SK-N-SH treated with all-trans-retinoic acid at 6 μM for 48 hours (cell line): Measurements from ENCODE around the gene SERPINB4.
A peak's percentile ranks its signal among the peaks of the same experiment; 100 is the strongest.

ENCODE experiments used
- ATAC-seq: fragments of 200-7000 bp; cut with Tn5 transposase; 3 replicates; pipeline ENCODE4 v1.9.1; 2020; ENCODE audit warnings: mild to moderate bottlenecking, moderate library complexity
- ARNTL ChIP-seq: fragments of 450-650 bp; formaldehyde crosslinking; IDR thresholded peaks from 2 replicates; pipeline ENCODE4 v1.5.0; 2020; ENCODE audit warnings: low read depth, mild to moderate bottlenecking, moderate library complexity, borderline replicate concordance
- BACH2 ChIP-seq: fragments of 250-450 bp; sonication (Bioruptor Pico); IDR thresholded peaks from 2 replicates; pipeline ENCODE4 v1.9.0; 2021; ENCODE audit warnings: mild to moderate bottlenecking, borderline replicate concordance
- ESRRG ChIP-seq: fragments of 250-450 bp; sonication (Bioruptor Pico); IDR thresholded peaks from 2 replicates; pipeline ENCODE4 v1.6.1; 2021; ENCODE audit warnings: mild to moderate bottlenecking
- GLIS3 ChIP-seq: fragments of 250-450 bp; sonication (Bioruptor Pico); IDR thresholded peaks from 2 replicates; pipeline ENCODE4 v1.5.0; 2020; ENCODE audit warnings: mild to moderate bottlenecking, moderate library complexity
- ISL1 ChIP-seq: fragments of 250-450 bp; sonication (Bioruptor Pico); IDR thresholded peaks from 2 replicates; pipeline ENCODE4 v2.1.2; 2022; ENCODE audit warnings: mild to moderate bottlenecking, moderate library complexity
- OSR1 ChIP-seq: fragments of 250-450 bp; sonication (Bioruptor Pico); IDR thresholded peaks from 2 replicates; pipeline ENCODE4 v1.8.0; 2022; ENCODE audit warnings: moderate library complexity, mild to moderate bottlenecking, inconsistent platforms
- POU6F1 ChIP-seq: fragments of 250-450 bp; sonication (Bioruptor Pico); IDR thresholded peaks from 2 replicates; pipeline ENCODE4 v1.8.0; 2021; ENCODE audit warnings: low read depth, mild to moderate bottlenecking, moderate library complexity, borderline replicate concordance
- RARB ChIP-seq: fragments of 250-450 bp; sonication (Bioruptor Pico); IDR thresholded peaks from 2 replicates; pipeline ENCODE4 v1.8.0; 2021; ENCODE audit warnings: mild to moderate bottlenecking, moderate library complexity
- SNAI2 ChIP-seq: fragments of 250-450 bp; sonication (Bioruptor Pico); IDR thresholded peaks from 2 replicates; pipeline ENCODE4 v1.5.0; 2020; ENCODE audit warnings: mild to moderate bottlenecking, moderate library complexity
- TCF4 ChIP-seq: fragments of 250-450 bp; sonication (Bioruptor Pico); IDR thresholded peaks from 2 replicates; pipeline ENCODE4 v1.8.0; 2021; ENCODE audit warnings: mild to moderate bottlenecking, moderate library complexity, borderline replicate concordance
- TOX ChIP-seq: fragments of 250-450 bp; sonication (Bioruptor Pico); IDR thresholded peaks from 2 replicates; pipeline ENCODE4 v1.8.0; 2021; ENCODE audit warnings: mild to moderate bottlenecking, moderate library complexity, borderline replicate concordance
- TSHZ2 ChIP-seq: fragments of 250-450 bp; sonication (Bioruptor Pico); IDR thresholded peaks from 2 replicates; pipeline ENCODE4 v1.5.0; 2020; ENCODE audit warnings: mild to moderate bottlenecking, moderate library complexity
- ZC3H10 ChIP-seq: fragments of 250-450 bp; sonication (Bioruptor Pico); IDR thresholded peaks from 2 replicates; pipeline ENCODE4 v1.5.1; 2021; ENCODE audit warnings: mild to moderate bottlenecking, moderate library complexity
- ZFP3 ChIP-seq: fragments of 250-450 bp; sonication (Bioruptor Pico); IDR thresholded peaks from 2 replicates; pipeline ENCODE4 v1.5.0; 2020; ENCODE audit warnings: mild to moderate bottlenecking, moderate library complexity
- ZFP30 ChIP-seq: fragments of 450-650 bp; formaldehyde crosslinking; IDR thresholded peaks from 2 replicates; pipeline ENCODE4 v1.5.0; 2022; ENCODE audit warnings: mild to moderate bottlenecking, moderate library complexity
- ZNF565 ChIP-seq: fragments of 450-650 bp; formaldehyde crosslinking; conservative IDR thresholded peaks from 2 replicates; pipeline ENCODE4 v1.5.0; 2020; ENCODE audit warnings: low read depth, mild to moderate bottlenecking, moderate library complexity
- ZNF70 ChIP-seq: fragments of 450-650 bp; formaldehyde crosslinking; IDR thresholded peaks from 2 replicates; pipeline ENCODE4 v1.5.0; 2020; ENCODE audit warnings: mild to moderate bottlenecking, moderate library complexity
- ZNF8 ChIP-seq: fragments of 450-650 bp; formaldehyde crosslinking; IDR thresholded peaks from 2 replicates; pipeline ENCODE4 v1.5.0; 2020; ENCODE audit warnings: mild to moderate bottlenecking, moderate library complexity
- TF ChIP-seq, protein P1 (sequence below): fragments of 250-450 bp; sonication (Bioruptor Pico); IDR thresholded peaks from 2 replicates; pipeline ENCODE4 v1.5.1; 2020; ENCODE audit warnings: low read depth, mild to moderate bottlenecking, moderate library complexity

SERPINB4 gene

DNA sequence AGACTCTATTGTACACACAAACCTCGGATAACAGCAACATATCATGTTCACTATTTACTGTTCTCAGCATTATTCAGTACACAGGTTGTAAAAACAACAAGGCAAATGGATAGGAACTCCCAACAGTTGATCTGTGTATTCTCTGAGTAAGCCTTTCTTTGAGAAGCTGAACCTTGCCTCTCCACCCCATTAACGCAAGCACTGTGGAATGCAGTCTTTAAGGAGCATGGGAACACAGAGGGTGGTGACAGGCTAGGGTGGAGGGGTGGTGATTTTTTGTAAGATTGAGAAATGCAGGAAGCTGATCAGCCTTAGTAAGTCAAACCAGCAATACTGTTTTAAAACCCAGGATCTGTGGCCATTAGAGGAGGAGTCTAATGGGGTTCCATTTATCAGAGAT is 39.1 kb upstream of the SERPINB4 start:
- peak; percentile 45; the same call in 2 of the 3 replicates for ATAC-seq
- TF ChIP-seq, protein P1, sequence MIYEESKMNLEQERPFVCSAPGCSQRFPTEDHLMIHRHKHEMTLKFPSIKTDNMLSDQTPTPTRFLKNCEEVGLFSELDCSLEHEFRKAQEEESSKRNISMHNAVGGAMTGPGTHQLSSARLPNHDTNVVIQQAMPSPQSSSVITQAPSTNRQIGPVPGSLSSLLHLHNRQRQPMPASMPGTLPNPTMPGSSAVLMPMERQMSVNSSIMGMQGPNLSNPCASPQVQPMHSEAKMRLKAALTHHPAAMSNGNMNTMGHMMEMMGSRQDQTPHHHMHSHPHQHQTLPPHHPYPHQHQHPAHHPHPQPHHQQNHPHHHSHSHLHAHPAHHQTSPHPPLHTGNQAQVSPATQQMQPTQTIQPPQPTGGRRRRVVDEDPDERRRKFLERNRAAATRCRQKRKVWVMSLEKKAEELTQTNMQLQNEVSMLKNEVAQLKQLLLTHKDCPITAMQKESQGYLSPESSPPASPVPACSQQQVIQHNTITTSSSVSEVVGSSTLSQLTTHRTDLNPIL (CRISPR knock-in tag) = no peak
- TF ChIP-seq ARNTL (CRISPR knock-in tag) (no peak), ZFP3 (no peak), ZNF565 (CRISPR knock-in tag) (no peak), TSHZ2 (CRISPR knock-in tag) (no peak), GLIS3 (CRISPR knock-in tag) (no peak), TCF4 (CRISPR knock-in tag) (no peak), POU6F1 (no peak), ZNF8 (CRISPR knock-in tag) (no peak), ZC3H10 (CRISPR knock-in tag) (no peak), ISL1 (CRISPR knock-in tag) (no peak), ZFP30 (no peak), RARB (CRISPR knock-in tag) (no peak)

DNA sequence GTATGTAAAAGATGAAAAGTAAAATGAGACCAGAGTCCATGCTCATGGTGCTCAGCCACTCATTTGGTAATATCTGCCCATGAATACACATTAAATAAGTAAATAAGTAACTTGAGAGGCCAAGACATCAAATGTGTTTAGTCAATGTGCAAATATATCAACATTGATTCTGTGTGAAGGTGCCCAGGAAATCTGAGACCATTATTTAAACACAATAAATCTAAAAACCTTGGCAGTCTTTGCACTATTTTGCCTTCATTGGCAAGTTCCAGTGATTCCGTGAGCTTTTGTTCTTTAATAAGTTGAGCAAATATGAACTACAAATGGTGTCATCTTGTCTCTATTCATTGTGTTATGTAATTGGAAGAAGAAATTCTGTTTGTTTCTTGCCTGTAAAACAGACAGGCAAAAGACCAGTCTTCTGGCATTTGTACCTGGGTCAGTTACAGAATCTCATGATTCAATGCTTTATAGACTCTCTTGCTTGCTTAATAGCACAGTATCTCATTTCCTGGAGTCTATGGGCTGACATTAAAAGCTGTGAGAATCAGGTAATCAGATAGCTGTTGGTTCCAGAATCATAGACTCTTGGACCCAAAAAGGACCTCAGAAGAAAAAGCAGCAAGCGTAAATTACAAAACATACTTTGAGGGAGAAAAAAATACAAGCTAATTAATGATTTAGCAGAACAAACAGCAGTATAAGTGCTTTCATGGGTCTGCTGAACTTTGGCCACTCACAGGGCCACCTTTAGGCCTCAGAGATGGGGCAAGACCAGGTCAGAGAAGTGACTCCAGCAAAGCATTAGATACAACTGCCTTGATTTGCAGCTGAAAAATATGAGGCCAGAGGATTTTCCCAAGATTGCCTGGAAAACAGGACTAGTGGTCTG is 37.6 kb upstream of the SERPINB4 start:
- no peak for ATAC-seq
- TF ChIP-seq GLIS3 (CRISPR knock-in tag) (no peak), ZNF565 (CRISPR knock-in tag) (no peak), POU6F1 (no peak), ISL1 (CRISPR knock-in tag) (no peak), ZFP3 (no peak), OSR1 (no peak), ZFP30 (no peak), BACH2 (CRISPR knock-in tag) (no peak), TCF4 (CRISPR knock-in tag) (no peak)

GRCh38 chr18:63679820-63680606 is 36.0 kb upstream of the SERPINB4 start:
- ATAC-seq = no peak
- TF ChIP-seq POU6F1 (no peak), ESRRG (CRISPR knock-in tag) (no peak), BACH2 (CRISPR knock-in tag) (no peak), ZNF8 (CRISPR knock-in tag) (no peak), SNAI2 (CRISPR knock-in tag) (no peak), TCF4 (CRISPR knock-in tag) (no peak), TOX (CRISPR knock-in tag) (no peak), ZFP3 (no peak), ZNF70 (CRISPR knock-in tag) (no peak), TSHZ2 (CRISPR knock-in tag) (no peak), ZC3H10 (CRISPR knock-in tag) (no peak), ZFP30 (no peak), RARB (CRISPR knock-in tag) (no peak), ISL1 (CRISPR knock-in tag) (no peak)
- TF ChIP-seq, protein P1 (CRISPR knock-in tag) = no peak
